ENCODE results near the gene ZNF12. TPM values are rescaled to one million over a fixed set of nuclear protein-coding genes. Genes with fewer than 3 reads are reported as not detected.

The ZNF12 gene
- total and polyA plus RNA-seq, 2 of the 8 experiments (the other 6 are each of a cell fraction or from before 2014, with no cell fraction given) = 6.7 to 16.2 TPM

DNA sequence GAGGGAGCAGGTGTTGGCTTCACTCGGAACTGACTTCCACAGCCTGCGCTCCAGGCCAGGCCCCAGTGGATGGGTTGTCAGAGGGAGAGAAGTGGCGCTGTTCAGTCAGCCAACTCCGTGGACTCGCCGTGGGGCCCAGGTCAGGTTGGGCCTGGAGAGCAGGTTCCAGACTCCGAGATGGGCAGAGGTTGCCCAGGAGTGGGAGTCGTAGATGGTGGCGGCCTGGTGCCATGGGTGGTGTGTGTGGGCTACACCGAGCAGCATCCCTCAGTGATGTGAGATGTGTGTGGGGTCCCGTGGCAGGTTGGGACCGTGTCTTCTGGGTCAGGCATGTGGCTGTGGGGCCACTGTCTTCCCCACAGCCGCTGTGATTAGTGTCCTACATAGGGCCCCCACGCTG lies 59.2 kb downstream of the ZNF12 start (continued):
- TF ChIP-seq KDM1A (IDR thresholded peaks at IDR 0.05; ENCODE audit: borderline replicate concordance, low read length) (no peak), SIX5 (IDR thresholded peaks at IDR 0.05; ENCODE audit: low read depth, low read length) (no peak), HDAC2 (IDR thresholded peaks at IDR 0.05; ENCODE audit: borderline replicate concordance in 1 of 2, low read depth in 2 of 2, low read length in 2 of 2) (no peak), POLR2A (IDR thresholded peaks at IDR 0.05; ENCODE audit: control extremely low read depth in 1 of 2, low read depth in 2 of 2, low read length in 2 of 2) (no peak)
- TF ChIP-seq, protein P1, sequence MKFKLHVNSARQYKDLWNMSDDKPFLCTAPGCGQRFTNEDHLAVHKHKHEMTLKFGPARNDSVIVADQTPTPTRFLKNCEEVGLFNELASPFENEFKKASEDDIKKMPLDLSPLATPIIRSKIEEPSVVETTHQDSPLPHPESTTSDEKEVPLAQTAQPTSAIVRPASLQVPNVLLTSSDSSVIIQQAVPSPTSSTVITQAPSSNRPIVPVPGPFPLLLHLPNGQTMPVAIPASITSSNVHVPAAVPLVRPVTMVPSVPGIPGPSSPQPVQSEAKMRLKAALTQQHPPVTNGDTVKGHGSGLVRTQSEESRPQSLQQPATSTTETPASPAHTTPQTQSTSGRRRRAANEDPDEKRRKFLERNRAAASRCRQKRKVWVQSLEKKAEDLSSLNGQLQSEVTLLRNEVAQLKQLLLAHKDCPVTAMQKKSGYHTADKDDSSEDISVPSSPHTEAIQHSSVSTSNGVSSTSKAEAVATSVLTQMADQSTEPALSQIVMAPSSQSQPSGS (IDR thresholded peaks at IDR 0.05; ENCODE audit: low read length) = no peak

Data from H1 (cell line).